ENCODE results near the gene CXCR5.

CXCR5 gene

DNA sequence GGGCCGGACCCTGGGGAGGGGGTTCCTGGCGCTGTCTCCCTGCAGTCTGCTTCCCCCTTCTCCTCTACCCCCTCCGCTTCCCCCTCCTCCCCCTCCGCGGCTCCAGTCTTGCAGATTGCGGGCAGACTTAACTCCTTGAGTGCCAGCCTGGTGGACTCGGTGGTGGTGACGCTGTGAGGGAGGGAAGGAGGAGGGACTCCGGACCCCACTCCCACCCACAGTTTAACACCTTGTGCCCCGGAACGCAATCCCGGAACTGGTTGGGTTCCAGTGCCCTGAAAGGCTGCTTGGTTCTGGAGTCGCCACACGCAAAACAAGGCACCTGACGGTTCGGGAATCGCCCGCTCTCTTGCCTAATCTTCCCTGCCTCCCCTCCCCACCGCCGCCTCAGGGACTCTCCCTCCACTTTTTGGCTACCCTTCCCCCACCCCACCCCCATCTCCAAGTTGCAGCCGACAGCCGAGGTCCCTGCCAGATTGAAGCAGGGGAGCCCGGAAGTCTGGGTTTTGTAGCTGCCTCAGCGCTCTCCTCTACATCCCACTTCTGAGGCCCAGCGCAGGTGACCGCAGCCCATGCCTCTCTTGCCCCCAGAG, 45.9 kb downstream of the CXCR5 start:
- no peak for FAIRE-seq

DNA sequence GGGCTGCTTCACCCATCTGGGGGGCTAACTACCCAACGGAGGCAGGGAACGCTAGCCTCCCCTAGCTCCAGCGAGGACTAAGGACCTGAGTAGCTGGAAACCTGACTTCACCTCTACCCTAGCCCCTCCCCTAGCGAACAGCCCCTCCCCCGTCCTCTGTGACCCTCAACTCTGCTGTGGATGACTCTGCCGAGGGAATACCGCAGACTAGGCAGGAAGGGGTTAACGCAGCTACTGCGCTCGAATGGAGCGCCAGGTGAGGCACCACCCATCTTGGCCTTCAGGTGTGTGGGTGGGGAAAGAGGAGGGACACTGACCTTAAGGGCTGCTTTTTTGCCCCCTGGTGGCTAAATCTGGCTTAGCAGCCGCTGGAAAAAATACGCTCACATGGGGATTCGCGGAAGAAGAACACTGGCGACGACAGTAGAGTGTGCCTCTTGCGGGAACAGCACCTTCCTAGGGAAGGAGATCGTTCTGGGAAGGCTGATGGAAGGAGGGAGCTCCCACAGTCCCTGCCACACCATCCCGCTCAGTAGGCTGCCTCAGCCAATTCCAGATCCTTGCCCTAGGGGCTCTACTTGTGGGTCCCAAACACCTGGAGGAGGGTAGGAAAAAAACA, 46.5 kb downstream of the CXCR5 start:
- no peak for FAIRE-seq

DNA sequence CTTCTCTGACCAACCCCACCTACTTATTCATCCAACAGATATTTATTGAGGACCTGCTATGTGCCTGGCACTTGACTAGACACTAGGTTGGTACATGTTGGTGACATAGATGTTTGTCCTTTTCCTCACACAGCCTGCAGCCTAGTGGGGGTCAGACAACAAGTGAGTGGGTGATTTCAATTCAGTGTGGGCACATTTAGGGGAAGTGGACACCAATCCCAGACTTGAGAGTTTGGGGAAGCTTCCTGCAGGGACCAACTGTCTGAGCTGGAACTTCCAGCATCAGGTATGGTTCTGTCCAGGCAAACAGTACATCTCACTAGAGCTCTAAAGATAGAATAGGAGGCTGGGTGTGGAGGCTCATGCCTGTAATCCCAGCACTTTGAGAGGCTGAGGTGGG, 47.9 kb downstream of the CXCR5 start:
- no peak for FAIRE-seq

DNA sequence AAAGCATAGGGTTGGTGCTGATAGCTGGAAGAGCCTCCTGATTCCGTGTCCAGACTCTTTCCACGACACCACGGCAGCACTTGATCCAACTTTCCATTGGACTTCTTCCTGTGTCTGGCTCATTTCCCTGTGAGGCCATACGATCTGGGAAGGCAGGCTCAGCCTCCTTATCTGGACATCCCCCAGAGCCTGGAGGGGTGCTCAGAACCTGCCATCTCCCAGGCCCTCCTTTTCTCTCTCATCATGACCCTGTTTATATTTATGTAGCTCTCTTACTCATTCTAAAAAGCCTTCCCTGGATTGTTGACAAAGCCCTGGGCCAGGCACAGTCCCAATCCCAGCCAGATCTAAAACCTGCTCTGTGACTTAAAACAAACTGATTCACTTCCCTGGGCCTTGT, 49.8 kb downstream of the CXCR5 start:
- no peak for FAIRE-seq

DNA sequence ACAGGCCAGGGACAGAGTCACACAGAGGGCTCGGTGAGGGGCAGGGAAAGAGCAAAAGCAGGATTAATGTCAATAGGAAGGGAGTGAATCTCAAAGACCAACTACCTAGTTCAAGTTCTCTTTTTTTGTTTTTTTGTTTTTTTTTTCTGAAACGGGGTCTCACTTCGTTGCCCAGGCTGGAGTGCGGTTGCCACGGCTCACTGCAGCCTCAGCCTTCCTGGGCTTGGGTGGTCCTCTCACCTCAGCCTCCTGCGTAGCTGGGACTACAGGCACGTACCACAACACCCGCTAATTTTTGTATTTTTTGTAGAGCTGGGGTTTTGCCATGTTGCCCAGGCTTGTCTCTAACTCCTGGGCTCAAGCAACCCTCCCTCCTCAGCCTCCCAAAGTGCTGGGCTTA, 51.7 kb downstream of the CXCR5 start:
- FAIRE-seq, result no peak

- FAIRE-seq, result no peak
Measured at GRCh38 chr11:118938491-118939403, 55.1 kb downstream of the CXCR5 start.

DNA sequence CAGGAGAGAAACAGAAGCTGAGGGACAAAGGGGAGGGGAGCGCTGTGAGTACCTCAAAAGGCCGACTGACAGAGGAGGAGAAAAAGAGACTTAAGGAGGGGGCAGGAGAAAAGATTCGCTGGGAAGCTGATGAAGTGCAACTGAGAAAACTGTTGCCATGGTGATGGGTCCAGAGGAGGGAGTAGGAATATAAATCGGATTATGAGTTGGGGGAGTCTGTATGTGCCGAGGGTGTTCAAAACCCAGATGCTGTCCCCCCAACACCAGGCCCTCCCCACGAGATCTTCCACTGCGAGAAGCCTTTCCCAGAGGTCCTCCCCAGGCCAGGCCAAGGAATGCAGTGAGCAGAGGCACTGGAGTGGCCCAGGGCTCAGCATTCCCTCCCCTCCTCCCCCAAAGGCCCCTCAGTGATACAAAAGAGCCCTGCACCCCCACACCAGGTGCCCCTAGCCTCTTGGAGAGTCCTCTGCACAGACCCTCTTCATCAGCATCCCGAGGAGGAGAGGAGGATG, 55.8 kb downstream of the CXCR5 start:
- no peak for FAIRE-seq

DNA sequence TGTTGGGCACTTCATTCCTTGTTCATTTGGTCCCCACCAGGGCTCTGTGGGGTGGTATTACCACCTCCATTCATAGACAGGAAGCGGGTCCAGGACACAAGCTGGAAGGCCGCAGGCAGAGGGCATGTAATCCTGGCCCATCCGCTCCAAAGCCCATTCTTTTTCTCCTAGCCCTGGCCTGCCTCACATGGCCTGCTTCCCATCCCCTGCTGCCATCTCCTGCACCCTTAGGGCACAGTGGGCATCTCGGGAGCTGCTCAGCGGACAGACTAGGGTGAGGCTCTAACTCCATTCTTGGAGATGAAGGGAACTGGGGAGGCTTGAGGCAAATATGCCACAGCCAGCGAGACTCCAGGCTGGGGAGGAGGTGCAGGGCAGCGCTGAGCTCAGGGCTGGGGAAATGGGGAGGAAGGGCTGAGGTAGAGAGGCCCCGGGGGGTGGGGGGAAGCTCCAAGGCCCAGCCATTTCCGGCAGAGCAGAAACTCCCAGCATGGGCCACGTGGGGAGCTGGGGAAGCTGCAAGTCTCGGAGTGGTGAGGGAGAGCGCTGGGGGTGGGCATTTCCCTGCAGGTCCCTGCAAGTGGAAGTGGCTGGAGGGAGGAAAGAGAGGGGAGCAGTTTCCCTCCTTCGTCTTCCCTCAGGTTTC, 56.4 kb downstream of the CXCR5 start:
- FAIRE-seq, result no peak

DNA sequence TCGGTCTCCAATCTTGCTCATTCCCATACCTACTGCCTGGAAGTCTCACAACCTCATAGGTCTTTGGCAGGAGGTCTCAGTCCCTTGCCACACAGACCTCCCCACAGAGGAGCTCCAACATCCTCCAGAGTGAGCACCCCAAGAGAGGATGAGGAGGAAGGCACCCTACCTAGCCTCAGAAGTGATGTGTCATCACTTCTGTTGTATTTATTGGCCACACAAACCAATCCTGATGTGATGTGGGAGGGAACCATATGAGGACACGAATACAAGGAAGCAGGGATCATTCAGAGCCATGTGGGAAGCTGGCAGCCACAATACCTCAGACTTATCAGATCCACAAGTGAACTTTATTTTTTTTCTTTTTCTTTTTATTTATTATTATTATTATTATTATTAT, 63.4 kb downstream of the CXCR5 start:
- FAIRE-seq, result no peak
